ENCODE results near the gene SLC7A14. TPM values are rescaled to one million over a fixed set of nuclear protein-coding genes. Genes with fewer than 3 reads are reported as not detected.

SLC7A14 gene
- total RNA-seq: under 0.01 TPM

- H3K4me1 ChIP-seq (ENCODE audit: insufficient read depth, low read length): no peaks in the 10 kb centered on the region
- peaks cover 58% of the 10 kb centered on the region for H3K27me3 ChIP-seq (ENCODE audit: insufficient read depth, low read length)
- no peaks in the 10 kb centered on the region for H3K9me3 ChIP-seq (ENCODE audit: low read depth, low read length)
- no peak within 1 kb of the TSS for H3K4me3 ChIP-seq (ENCODE audit: low read length)
Measured at GRCh38 chr3:170585937-170586310, at the start of gene SLC7A14. TSS of gene SLC7A14 (minus strand) at chr3:170586075. CDS start at chr3:170526936, 59,139 bp downstream.

DNA sequence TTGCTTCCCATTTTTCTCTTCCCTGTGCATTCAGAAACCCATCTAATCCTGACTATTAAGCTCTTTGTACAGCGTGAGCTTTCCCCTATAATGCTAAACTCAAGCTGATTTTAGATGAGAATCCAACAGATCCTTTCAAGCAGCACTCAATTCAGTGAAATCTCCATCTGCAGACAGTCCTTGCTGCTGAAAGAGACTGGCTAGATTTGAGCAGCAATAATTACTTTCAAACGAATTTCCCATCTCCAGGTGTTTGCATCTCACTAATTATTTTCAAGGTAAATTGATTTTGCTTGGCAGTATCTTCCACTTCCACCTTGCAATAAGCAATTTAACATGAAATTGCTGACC lies 49.5 kb upstream of the SLC7A14 start:
- no peak overlapping the region for H3K4me3 ChIP-seq (ENCODE audit: low read length)
- H3K27me3 ChIP-seq (ENCODE audit: insufficient read depth, low read length): no peaks in the 10 kb centered on the region
- no peaks in the 10 kb centered on the region for H3K9me3 ChIP-seq (ENCODE audit: low read depth, low read length)
- H3K4me1 ChIP-seq (ENCODE audit: insufficient read depth, low read length): no peaks in the 10 kb centered on the region

- no peaks in the 10 kb centered on the region for H3K4me1 ChIP-seq (ENCODE audit: insufficient read depth, low read length)
- H3K27me3 ChIP-seq (ENCODE audit: insufficient read depth, low read length): no peaks in the 10 kb centered on the region
- no peaks in the 10 kb centered on the region for H3K9me3 ChIP-seq (ENCODE audit: low read depth, low read length)
Measured at GRCh38 chr3:170634663-170635384, 48.9 kb upstream of the SLC7A14 start.

DNA sequence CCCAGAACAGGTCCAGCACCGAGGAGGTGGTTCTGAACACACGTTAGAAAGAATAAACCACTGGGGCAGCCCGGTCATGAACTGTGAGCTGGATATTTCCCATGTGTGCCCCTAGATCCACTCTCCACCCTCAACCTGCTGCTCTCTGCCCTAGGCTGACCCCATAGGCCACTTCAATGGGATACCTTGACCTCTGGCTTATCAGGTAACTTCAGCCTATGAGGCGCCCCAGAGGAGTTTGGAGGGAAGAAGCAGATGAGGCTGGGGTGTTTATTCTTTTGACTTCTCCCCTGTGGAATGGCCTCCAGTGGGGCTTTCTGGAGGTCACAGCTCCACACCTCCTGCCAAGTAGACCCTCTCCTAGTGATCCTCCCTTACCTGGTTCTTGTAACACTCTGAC lies 47.7 kb upstream of the SLC7A14 start:
- Histone ChIP-seq H3K4me3 (ENCODE audit: low read length) (no peak overlapping the region), H3K4me1 (ENCODE audit: insufficient read depth, low read length) (no peaks in the 10 kb centered on the region), H3K9me3 (ENCODE audit: low read depth, low read length) (no peaks in the 10 kb centered on the region), H3K27me3 (ENCODE audit: insufficient read depth, low read length) (no peaks in the 10 kb centered on the region)

More at GRCh38 chr3:170634663-170635384, 48.9 kb upstream of the SLC7A14 start:
- no peak overlapping the region for H3K4me3 ChIP-seq (ENCODE audit: low read length)

GRCh38 chr3:170632780-170633179 lies 46.9 kb upstream of the SLC7A14 start:
- H3K27me3 ChIP-seq (ENCODE audit: insufficient read depth, low read length): peaks cover under 1% of the 10 kb centered on the region
- no peaks in the 10 kb centered on the region for H3K4me1 ChIP-seq (ENCODE audit: insufficient read depth, low read length)
- H3K4me3 ChIP-seq (ENCODE audit: low read length): no peak overlapping the region
- no peaks in the 10 kb centered on the region for H3K9me3 ChIP-seq (ENCODE audit: low read depth, low read length)

- H3K9me3 ChIP-seq (ENCODE audit: low read depth, low read length): no peaks in the 10 kb centered on the region
Measured at GRCh38 chr3:170631755-170632488, 46.0 kb upstream of the SLC7A14 start.

DNA sequence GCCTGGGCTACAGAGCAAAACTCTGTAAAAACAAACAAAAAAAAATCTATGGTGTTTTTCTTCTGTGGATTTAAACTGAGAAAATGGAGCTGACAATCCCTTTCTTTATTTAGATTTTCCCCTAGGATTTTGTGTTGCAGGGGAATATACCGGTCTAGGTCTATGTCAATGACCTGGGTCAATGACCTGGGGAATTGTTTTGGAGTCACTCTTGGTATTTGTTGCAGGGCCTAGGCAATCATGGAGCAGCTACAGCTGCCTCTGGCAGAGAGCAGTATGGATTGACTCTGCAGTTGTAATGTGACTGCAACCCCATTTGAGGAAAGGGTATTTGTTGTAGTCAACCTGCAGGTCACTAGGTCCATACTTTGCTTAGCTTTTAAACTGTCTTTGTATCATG lies 37.6 kb upstream of the SLC7A14 start:
- no peaks in the 10 kb centered on the region for H3K9me3 ChIP-seq (ENCODE audit: low read depth, low read length)
- peaks cover 4% of the 10 kb centered on the region for H3K27me3 ChIP-seq (ENCODE audit: insufficient read depth, low read length)
- H3K4me3 ChIP-seq (ENCODE audit: low read length): no peak overlapping the region
- no peaks in the 10 kb centered on the region for H3K4me1 ChIP-seq (ENCODE audit: insufficient read depth, low read length)

More at GRCh38 chr3:170631755-170632488, 46.0 kb upstream of the SLC7A14 start:
- H3K4me3 ChIP-seq (ENCODE audit: low read length): no peak overlapping the region
- H3K4me1 ChIP-seq (ENCODE audit: insufficient read depth, low read length): no peaks in the 10 kb centered on the region
- H3K27me3 ChIP-seq (ENCODE audit: insufficient read depth, low read length): peaks cover 4% of the 10 kb centered on the region

DNA sequence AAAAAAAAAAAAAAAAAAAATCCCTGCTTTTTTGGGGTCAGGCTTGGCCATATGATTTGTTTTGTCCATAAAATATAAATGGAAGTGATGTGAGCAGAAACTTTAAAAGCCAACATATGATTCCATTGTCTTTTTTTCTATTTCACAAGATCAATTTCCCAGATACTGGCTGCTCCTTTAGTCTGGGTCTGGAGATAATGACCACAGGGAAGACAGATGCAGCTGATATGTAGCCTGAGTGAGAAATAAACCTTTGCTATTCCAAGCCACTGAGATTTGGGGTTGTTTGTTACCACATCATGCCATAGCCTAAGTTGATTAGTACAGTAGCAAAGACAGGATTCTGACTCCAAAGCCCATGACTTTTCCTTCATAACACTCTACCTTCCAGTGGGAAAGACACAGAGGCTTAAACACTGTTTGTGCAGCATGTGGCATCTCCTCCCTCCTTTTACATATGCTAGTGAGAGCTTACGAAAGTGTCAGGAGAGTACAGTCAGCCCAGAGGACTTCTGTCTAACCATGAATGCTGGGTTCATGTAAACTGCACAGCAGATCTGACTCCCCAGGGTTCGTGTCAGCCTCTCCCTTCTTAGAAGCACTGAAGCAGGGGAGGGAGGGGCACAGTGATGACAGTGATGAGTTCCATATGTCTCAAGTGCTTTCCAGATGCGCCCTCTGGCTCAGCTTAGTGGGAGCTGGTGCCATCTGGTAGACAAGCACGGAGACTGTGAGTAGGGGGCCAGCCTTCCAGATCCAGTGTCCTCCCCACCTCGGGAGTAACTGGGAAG lies 36.7 kb upstream of the SLC7A14 start:
- H3K4me1 ChIP-seq (ENCODE audit: insufficient read depth, low read length): no peaks in the 10 kb centered on the region
- H3K27me3 ChIP-seq (ENCODE audit: insufficient read depth, low read length): peaks cover 1% of the 10 kb centered on the region
- no peak overlapping the region for H3K4me3 ChIP-seq (ENCODE audit: low read length)

GRCh38 chr3:170621256-170621655 lies 35.4 kb upstream of the SLC7A14 start:
- Histone ChIP-seq H3K27me3 (ENCODE audit: insufficient read depth, low read length) (no peaks in the 10 kb centered on the region), H3K4me3 (ENCODE audit: low read length) (no peak overlapping the region), H3K9me3 (ENCODE audit: low read depth, low read length) (no peaks in the 10 kb centered on the region), H3K4me1 (ENCODE audit: insufficient read depth, low read length) (no peaks in the 10 kb centered on the region)

More for the DNA sequence above, 36.7 kb upstream of the SLC7A14 start:
- H3K9me3 ChIP-seq (ENCODE audit: low read depth, low read length): no peaks in the 10 kb centered on the region

GRCh38 chr3:170614214-170614966 lies 28.5 kb upstream of the SLC7A14 start:
- Histone ChIP-seq H3K4me1 (ENCODE audit: insufficient read depth, low read length) (no peaks in the 10 kb centered on the region), H3K4me3 (ENCODE audit: low read length) (no peak overlapping the region), H3K9me3 (ENCODE audit: low read depth, low read length) (no peaks in the 10 kb centered on the region), H3K27me3 (ENCODE audit: insufficient read depth, low read length) (no peaks in the 10 kb centered on the region)

DNA sequence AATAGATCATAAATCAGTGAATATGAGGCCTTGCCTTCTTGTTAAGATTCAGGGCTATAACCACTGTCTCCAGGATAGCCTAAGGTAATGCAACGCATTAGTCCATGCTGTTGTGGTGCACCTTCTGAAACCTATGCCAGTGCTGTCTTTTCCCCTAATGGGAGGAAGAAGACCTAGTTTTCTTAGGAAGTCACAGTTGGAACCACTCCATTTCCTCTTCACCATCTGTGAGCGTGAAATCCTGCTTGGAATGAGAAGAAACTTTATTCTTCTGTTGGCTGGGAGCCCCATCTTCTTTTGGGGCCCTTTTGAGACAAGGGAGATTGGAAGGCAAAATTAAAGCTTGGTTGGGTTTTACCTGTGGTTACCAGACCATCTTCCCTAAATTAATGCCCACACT lies 25.9 kb upstream of the SLC7A14 start:
- Histone ChIP-seq H3K4me3 (ENCODE audit: low read length) (no peak overlapping the region), H3K27me3 (ENCODE audit: insufficient read depth, low read length) (no peaks in the 10 kb centered on the region), H3K4me1 (ENCODE audit: insufficient read depth, low read length) (no peaks in the 10 kb centered on the region), H3K9me3 (ENCODE audit: low read depth, low read length) (no peaks in the 10 kb centered on the region)

GRCh38 chr3:170610321-170610884 lies 24.5 kb upstream of the SLC7A14 start:
- Histone ChIP-seq H3K9me3 (ENCODE audit: low read depth, low read length) (no peaks in the 10 kb centered on the region), H3K27me3 (ENCODE audit: insufficient read depth, low read length) (no peaks in the 10 kb centered on the region), H3K4me1 (ENCODE audit: insufficient read depth, low read length) (no peaks in the 10 kb centered on the region), H3K4me3 (ENCODE audit: low read length) (no peak overlapping the region)

DNA sequence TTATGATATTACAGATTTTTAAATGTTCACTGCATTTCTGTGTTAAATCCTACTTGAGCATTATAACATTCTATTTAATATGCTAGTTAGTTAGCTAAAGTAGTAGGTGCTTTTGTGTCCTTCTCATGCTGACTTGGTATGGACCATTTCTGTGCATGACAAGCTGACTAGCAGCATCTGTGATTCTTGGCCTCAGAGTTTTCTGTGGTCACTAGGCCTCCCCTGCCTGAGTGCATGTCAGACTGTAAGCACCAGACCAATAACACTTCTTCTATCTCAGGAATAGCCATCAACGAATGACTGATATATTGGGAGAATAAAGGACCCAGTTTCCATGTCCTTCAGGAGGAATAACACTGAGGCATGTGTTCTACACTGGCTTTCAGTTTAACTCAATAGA lies 22.6 kb upstream of the SLC7A14 start:
- Histone ChIP-seq H3K4me1 (ENCODE audit: insufficient read depth, low read length) (no peaks in the 10 kb centered on the region), H3K4me3 (ENCODE audit: low read length) (no peak overlapping the region), H3K27me3 (ENCODE audit: insufficient read depth, low read length) (no peaks in the 10 kb centered on the region), H3K9me3 (ENCODE audit: low read depth, low read length) (no peaks in the 10 kb centered on the region)

- Histone ChIP-seq H3K9me3 (ENCODE audit: low read depth, low read length) (no peaks in the 10 kb centered on the region), H3K4me1 (ENCODE audit: insufficient read depth, low read length) (no peaks in the 10 kb centered on the region), H3K4me3 (ENCODE audit: low read length) (no peak overlapping the region), H3K27me3 (ENCODE audit: insufficient read depth, low read length) (no peaks in the 10 kb centered on the region)
Measured at GRCh38 chr3:170606675-170607074, 20.8 kb upstream of the SLC7A14 start.

Measured in mononuclear cell (primary cell).